GM12878 (cell line): ENCODE results near the gene MYO3B. TPM values are rescaled to one million over a fixed set of nuclear protein-coding genes. Genes with fewer than 3 reads are reported as not detected.

Source experiments
- ATAC-seq: fragments of 200-7000 bp; cut with Tn5 transposase; 3 replicates; pipeline ENCODE4 v1.9.1; 2020; ENCODE audit warnings: mild to moderate bottlenecking, moderate library complexity
- BruUV-seq: library from RNA; stranded (reverse); fragments of 400-500 nt; replicated peaks from 2 replicates; lab custom pipeline; 2021; lab: Mats Ljungman, UMichigan
- CTCF ChIA-PET: fragments of 300-600 bp; sonication (Branson Sonifier 250); formaldehyde crosslinking; extraction: SDS; loops from one replicate; lab custom pipeline; 2021; ENCODE audit warnings: inconsistent platforms; lab: Yijun Ruan, JAX
- POLR2A ChIA-PET: fragments of 350-600 bp; formaldehyde crosslinking; extraction: SDS; loops from one replicate; lab custom pipeline; 2021; ENCODE audit warnings: inconsistent platforms; lab: Charles Lee
- RAD21 ChIA-PET: fragments of 300-600 bp; sonication (Branson Sonifier 250); formaldehyde crosslinking; loops from one replicate; lab custom pipeline; 2023; ENCODE audit warnings: antibody characterized with exemption; ENCODE audit not compliant: unreplicated experiment; lab: Charles Lee
- SMC1A ChIA-PET: fragments of 300-600 bp; sonication (Branson Sonifier 250); formaldehyde crosslinking; loops from one replicate; lab custom pipeline; 2023; ENCODE audit not compliant: unreplicated experiment, uncharacterized antibody; lab: Charles Lee
- DNase-seq: peaks from one replicate; pipeline ENCODE4 v3.0.0-alpha.2; 2011; ENCODE audit warnings: low read depth, low spot score
- FAIRE-seq: peaks from 3 replicates; lab custom pipeline; 2011; peaks lifted over from hg19 to GRCh38; lab: Jason Lieb, UNC
- H2AFZ ChIP-seq: 2 replicates; pipeline ENCODE4 v1.6.0; 2011; ENCODE audit warnings: low read depth, low read length, control low read depth; ENCODE audit not compliant: control insufficient read depth
- H3K27ac ChIP-seq: 2 replicates; pipeline ENCODE4 v1.5.1; 2011; ENCODE audit warnings: control low read depth; ENCODE audit not compliant: control insufficient read depth, insufficient read depth
- H3K27me3 ChIP-seq, 2 experiments: replicated peaks in 1 of 2; 2 replicates each; pipeline versions ENCODE4 v1.6.0 to v1.6.1; 2011; ENCODE audit warnings: low read length in 1 of 2; ENCODE audit not compliant: control insufficient read depth in 2 of 2, insufficient read depth in 2 of 2
- H3K36me3 ChIP-seq, 2 experiments: 2 replicates each; pipeline ENCODE4 v1.5.1; 2011; ENCODE audit warnings: low read length in 1 of 2; ENCODE audit not compliant: control insufficient read depth in 2 of 2, insufficient read depth in 2 of 2
- H3K4me1 ChIP-seq: 2 replicates; pipeline ENCODE4 v1.6.1; 2011; ENCODE audit warnings: mild to moderate bottlenecking, low read length, moderate library complexity, mixed read lengths; ENCODE audit not compliant: control insufficient read depth, insufficient read depth
- H3K4me2 ChIP-seq: 2 replicates; pipeline ENCODE4 v1.6.0; 2011; ENCODE audit warnings: control low read depth; ENCODE audit not compliant: control insufficient read depth, insufficient read depth
- H3K4me3 ChIP-seq: fragments of 200-600 bp; sonication (generic); 2 replicates; pipeline ENCODE4 v1.5.1; 2016
- H3K79me2 ChIP-seq: 2 replicates; pipeline ENCODE4 v1.6.0; 2011; ENCODE audit warnings: low read length; ENCODE audit not compliant: control insufficient read depth, insufficient read depth
- H3K9ac ChIP-seq: 2 replicates; pipeline ENCODE4 v1.8.0; 2011; ENCODE audit warnings: low read length, control low read depth, mixed read lengths; ENCODE audit not compliant: control insufficient read depth, insufficient read depth
- H3K9me3 ChIP-seq: replicated peaks from 3 replicates; pipeline ENCODE4 v1.5.1; 2011; ENCODE audit warnings: mild to moderate bottlenecking, low read length; ENCODE audit not compliant: control insufficient read depth, insufficient read depth
- H4K20me1 ChIP-seq: 2 replicates; pipeline ENCODE4 v1.6.0; 2011; ENCODE audit not compliant: control insufficient read depth, insufficient read depth
- CEBPB ChIP-seq, 2 experiments: fragments of 150-350 bp in 1 of 2; IDR thresholded peaks; 2 replicates each; pipeline ENCODE4 v1.6.1; 2012 to 2014; ENCODE audit warnings: low read depth in 2 of 2, low read length in 2 of 2, borderline replicate concordance in 1 of 2, inconsistent platforms in 1 of 2
- DPF2 ChIP-seq: fragments of 450-650 bp; IDR thresholded peaks from 2 replicates; pipeline ENCODE4 v1.6.1; 2017; ENCODE audit warnings: mild to moderate bottlenecking
- FOXK2 ChIP-seq: fragments of 450-650 bp; IDR thresholded peaks from 2 replicates; pipeline ENCODE4 v1.6.1; 2017; ENCODE audit warnings: mild to moderate bottlenecking, moderate library complexity
- KLF5 ChIP-seq: fragments of 450-650 bp; IDR thresholded peaks from 2 replicates; pipeline ENCODE4 v1.6.1; 2014; ENCODE audit warnings: mild to moderate bottlenecking; ENCODE audit not compliant: partially characterized antibody
- MEF2A ChIP-seq: IDR thresholded peaks from 2 replicates; pipeline ENCODE4 v1.6.1; 2011; ENCODE audit warnings: low read depth, mild to moderate bottlenecking, low read length, moderate library complexity; ENCODE audit not compliant: insufficient read depth
- RCOR1 ChIP-seq: conservative IDR thresholded peaks from 2 replicates; pipeline ENCODE4 v1.6.1; 2012; ENCODE audit warnings: low read depth, low read length, improper control_type of control experiment
- SP1 ChIP-seq: IDR thresholded peaks from one replicate; pipeline ENCODE4 v1.6.1; 2011; ENCODE audit warnings: low read depth, low read length
- TARDBP ChIP-seq: IDR thresholded peaks from 2 replicates; pipeline ENCODE4 v1.6.1; 2016; ENCODE audit warnings: borderline replicate concordance
- TCF12 ChIP-seq: IDR thresholded peaks from 2 replicates; pipeline ENCODE4 v1.6.1; 2011; ENCODE audit warnings: low read depth, mild to moderate bottlenecking, low read length
- TCF3 ChIP-seq: IDR thresholded peaks from 2 replicates; pipeline ENCODE4 v1.6.1; 2012; ENCODE audit warnings: low read depth, mild to moderate bottlenecking, low read length, borderline replicate concordance; ENCODE audit not compliant: insufficient read depth
- ZSCAN29 ChIP-seq: fragments of 450-650 bp; IDR thresholded peaks from 2 replicates; pipeline ENCODE4 v1.6.1; 2017; ENCODE audit warnings: mild to moderate bottlenecking, moderate library complexity
- WGBS: methylation state at CpG from one replicate; pipeline ENCODE4 v1.1.6; 2016; ENCODE audit warnings: low lambda C conversion rate; ENCODE audit not compliant: insufficient replicate concordance, insufficient coverage; ENCODE audit errors: missing lambda C conversion rate; 5-methylcytosine and 5-hydroxymethylcytosine counted together
- in situ Hi-C: fragments of 300-500 bp; cut with MboI; formaldehyde crosslinking; loops from 9 replicates; pipeline ENCODE4 v1.14.3; 2018; ENCODE audit warnings: mixed read lengths
- intact Hi-C: fragments of 100-400 bp; cut with micrococcal nuclease; formaldehyde crosslinking; loops from one replicate; pipeline ENCODE4 v1.14.2; 2022; ENCODE audit not compliant: unreplicated experiment
- polyA plus RNA-seq, 11 experiments: library from polyadenylated mRNA; depleted of rRNA in 4 of 11; unstranded in 6 of 11; stranded (reverse) in 5 of 11; fragments of >200 nt; fragmentation: Nextera tagmentation in 4 of 11; fragmentation: Illumina TruSeq in 1 of 11; extraction: Ambion mirVana in 4 of 11; extraction: Trizol in 1 of 11; gene quantifications; 1 replicate in 1 of 11; 2 replicates in 10 of 11; pipeline versions ENCODE4 v1.2.1 to v1.2.3, GENCODE V29; 2011 to 2016; ENCODE audit warnings: inconsistent platforms in 2 of 11, missing spikeins in 2 of 11, low read depth in 1 of 11
- total RNA-seq, 4 experiments: library from RNA; depleted of rRNA in 3 of 4; stranded (reverse); fragments of >200 nt in 3 of 4; fragmentation: Illumina TruSeq in 1 of 4; extraction: Trizol in 1 of 4; gene quantifications; 2 replicates each; pipeline versions ENCODE4 v1.2.1 to v1.2.3, GENCODE V29; 2013 to 2021
- TF ChIP-seq, protein P1 (sequence below): fragments of 450-650 bp; IDR thresholded peaks from 2 replicates; pipeline ENCODE4 v1.6.1; 2017; ENCODE audit warnings: mild to moderate bottlenecking, moderate library complexity

MYO3B gene
- total and polyA plus RNA-seq, 10 of the 15 experiments (the other 5 are each of a cell fraction or from before 2014, with no cell fraction given), result 1.1 to 7.1 (median 2.1) TPM

DNA sequence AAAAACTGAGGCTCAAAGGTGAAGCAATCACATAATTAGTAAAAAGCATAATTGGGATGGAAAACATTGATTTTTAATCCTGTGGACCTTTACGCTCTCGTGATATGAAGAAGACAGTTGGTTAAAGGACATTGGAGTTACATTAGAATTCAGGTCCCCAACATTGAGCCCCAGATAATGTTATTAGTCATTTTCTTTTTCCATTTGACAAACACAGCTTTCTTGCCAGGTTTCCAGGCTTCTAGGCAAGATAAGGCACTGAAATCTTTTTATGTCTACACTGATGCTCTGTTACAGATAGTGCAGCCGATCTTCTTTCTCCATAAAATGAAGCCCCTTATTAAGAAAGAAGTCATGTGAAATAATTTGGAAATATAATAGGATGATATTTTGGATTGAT, 38.5 kb downstream of the MYO3B start (continued):
- TF ChIP-seq RCOR1 (no peak), TCF12 (no peak), TCF3 (no peak), MEF2A (no peak), CEBPB (IDR thresholded peaks at IDR 0.05; ENCODE audit: borderline replicate concordance in 1 of 2, low read depth in 2 of 2, low read length in 2 of 2) (no peak)
- TF ChIP-seq, protein P1, sequence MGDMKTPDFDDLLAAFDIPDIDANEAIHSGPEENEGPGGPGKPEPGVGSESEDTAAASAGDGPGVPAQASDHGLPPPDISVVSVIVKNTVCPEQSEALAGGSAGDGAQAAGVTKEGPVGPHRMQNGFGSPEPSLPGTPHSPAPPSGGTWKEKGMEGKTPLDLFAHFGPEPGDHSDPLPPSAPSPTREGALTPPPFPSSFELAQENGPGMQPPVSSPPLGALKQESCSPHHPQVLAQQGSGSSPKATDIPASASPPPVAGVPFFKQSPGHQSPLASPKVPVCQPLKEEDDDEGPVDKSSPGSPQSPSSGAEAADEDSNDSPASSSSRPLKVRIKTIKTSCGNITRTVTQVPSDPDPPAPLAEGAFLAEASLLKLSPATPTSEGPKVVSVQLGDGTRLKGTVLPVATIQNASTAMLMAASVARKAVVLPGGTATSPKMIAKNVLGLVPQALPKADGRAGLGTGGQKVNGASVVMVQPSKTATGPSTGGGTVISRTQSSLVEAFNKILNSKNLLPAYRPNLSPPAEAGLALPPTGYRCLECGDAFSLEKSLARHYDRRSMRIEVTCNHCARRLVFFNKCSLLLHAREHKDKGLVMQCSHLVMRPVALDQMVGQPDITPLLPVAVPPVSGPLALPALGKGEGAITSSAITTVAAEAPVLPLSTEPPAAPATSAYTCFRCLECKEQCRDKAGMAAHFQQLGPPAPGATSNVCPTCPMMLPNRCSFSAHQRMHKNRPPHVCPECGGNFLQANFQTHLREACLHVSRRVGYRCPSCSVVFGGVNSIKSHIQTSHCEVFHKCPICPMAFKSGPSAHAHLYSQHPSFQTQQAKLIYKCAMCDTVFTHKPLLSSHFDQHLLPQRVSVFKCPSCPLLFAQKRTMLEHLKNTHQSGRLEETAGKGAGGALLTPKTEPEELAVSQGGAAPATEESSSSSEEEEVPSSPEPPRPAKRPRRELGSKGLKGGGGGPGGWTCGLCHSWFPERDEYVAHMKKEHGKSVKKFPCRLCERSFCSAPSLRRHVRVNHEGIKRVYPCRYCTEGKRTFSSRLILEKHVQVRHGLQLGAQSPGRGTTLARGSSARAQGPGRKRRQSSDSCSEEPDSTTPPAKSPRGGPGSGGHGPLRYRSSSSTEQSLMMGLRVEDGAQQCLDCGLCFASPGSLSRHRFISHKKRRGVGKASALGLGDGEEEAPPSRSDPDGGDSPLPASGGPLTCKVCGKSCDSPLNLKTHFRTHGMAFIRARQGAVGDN, result no peak

- no peak for FAIRE-seq
- H3K4me3 ChIP-seq, result no peak overlapping the region
- no TSS peak for BruUV-seq
- H3K27ac ChIP-seq, result no peak overlapping the region
- ChIA-PET SMC1A (interaction anchor here (0.8 to 3.2 kb wide), 6 partner anchors 9 to 72 kb away, joined by 3 to 23 read pairs (median 6); no protein-coding TSS in a partner anchor), CTCF (interaction anchor here (0.7 to 1.9 kb wide), 4 partner anchors 11 to 192 kb away, joined by 3 to 6 read pairs (median 3); no protein-coding TSS in a partner anchor), POLR2A (no interaction called here), RAD21 (interaction anchor here (1.0 to 1.3 kb wide), 2 partner anchors 38 to 62 kb away, joined by 3 to 5 read pairs; no protein-coding TSS in a partner anchor)
- H4K20me1 ChIP-seq, result no peaks in the 10 kb centered on the region
- no peaks in the 10 kb centered on the region for H3K9me3 ChIP-seq
- no peak overlapping the region for H3K4me2 ChIP-seq
- H3K79me2 ChIP-seq, result no peaks in the 10 kb centered on the region
- no peaks in the 10 kb centered on the region for H3K36me3 ChIP-seq
- H2AFZ ChIP-seq, result no peak overlapping the region
- TF ChIP-seq KLF5 (no peak), SP1 (no peak), TARDBP (no peak), DPF2 (no peak), ZSCAN29 (no peak), MEF2A (no peak), FOXK2 (no peak)
- in situ Hi-C loops (no loop called here), intact Hi-C loops (loop anchor here (10.0 kb wide), 1 partner anchor 122 kb away; no protein-coding TSS in a partner anchor)
- peaks cover 26% of the 10 kb centered on the region for H3K4me1 ChIP-seq
- no peak for DNase-seq
- H3K9ac ChIP-seq, result no peak overlapping the region
- H3K27me3 ChIP-seq, result no peaks in the 10 kb centered on the region
- no peak for ATAC-seq
- WGBS, result 61% methylated on average over 5 of the region's 5 CpGs
Observed at GRCh38 chr2:170216981-170217380, 39.0 kb downstream of the MYO3B start.
